WI38 (cell line): ENCODE results near the gene MEGF10.

Experiments used
- H3K4me3 ChIP-seq: 2 replicates; pipeline ENCODE4 v1.5.1; 2011; ENCODE audit warnings: low read depth, mild to moderate bottlenecking, control low read depth, low read length
- CTCF ChIP-seq: IDR thresholded peaks from 2 replicates; pipeline ENCODE4 v1.5.1; 2012; ENCODE audit warnings: low read depth, mild to moderate bottlenecking, control low read depth, low read length

Gene MEGF10

GRCh38 chr5:127402361-127402760 is 111.8 kb downstream of the MEGF10 start:
- TF ChIP-seq CTCF: no peak
- no peak overlapping the region for H3K4me3 ChIP-seq

GRCh38 chr5:127404190-127404589 is 113.6 kb downstream of the MEGF10 start:
- no peak for TF ChIP-seq CTCF

GRCh38 chr5:127406326-127407121 is 115.9 kb downstream of the MEGF10 start:
- no peak for TF ChIP-seq CTCF
- no peak overlapping the region for H3K4me3 ChIP-seq

More at GRCh38 chr5:127404190-127404589, 113.6 kb downstream of the MEGF10 start:
- no peak overlapping the region for H3K4me3 ChIP-seq

- H3K4me3 ChIP-seq: no peak overlapping the region
Observed at GRCh38 chr5:127409246-127409917, 118.8 kb downstream of the MEGF10 start.

GRCh38 chr5:127409921-127410675 is 119.5 kb downstream of the MEGF10 start:
- peak overlapping the region; percentile 29; the same call in 1 of the 2 replicates for H3K4me3 ChIP-seq
- TF ChIP-seq CTCF: no peak

More at GRCh38 chr5:127409246-127409917, 118.8 kb downstream of the MEGF10 start:
- TF ChIP-seq CTCF: no peak

- H3K4me3 ChIP-seq: no peak overlapping the region
- no peak for TF ChIP-seq CTCF
Observed at GRCh38 chr5:127410959-127411358, 120.4 kb downstream of the MEGF10 start.
